Liver (tissue), 9 donors: ENCODE measurements around the gene CD47. TPM values are rescaled to one million over a fixed set of nuclear protein-coding genes. Genes with fewer than 3 reads are reported as not detected.

Experiments
- DNase-seq: peaks from one replicate; pipeline ENCODE4 v3.0.0-alpha.2; 2017; ENCODE audit warnings: low spot score
- H3K27ac ChIP-seq, 2 donors: one replicate each; pipeline ENCODE4 v1.7.0; 2013; ENCODE audit warnings: inconsistent platforms in 2 of 2, low read length in 2 of 2, control low read depth in 1 of 2, low read depth in 1 of 2, mild to moderate bottlenecking in 1 of 2
- H3K27me3 ChIP-seq, 4 donors: one replicate each; pipeline versions ENCODE4 v1.6.1 to v1.7.0; 2013; ENCODE audit warnings: low read length in 3 of 4, inconsistent platforms in 1 of 4, mild to moderate bottlenecking in 1 of 4, moderate library complexity in 1 of 4; ENCODE audit not compliant: control insufficient read depth in 4 of 4, insufficient read depth in 4 of 4
- H3K36me3 ChIP-seq, 4 donors: one replicate each; pipeline versions ENCODE4 v1.6.1 to v1.7.0; 2013; ENCODE audit warnings: low read length in 3 of 4, mild to moderate bottlenecking in 3 of 4, low read depth in 1 of 4, moderate library complexity in 1 of 4; ENCODE audit not compliant: control insufficient read depth in 4 of 4, insufficient read depth in 3 of 4
- H3K4me1 ChIP-seq, 4 donors: one replicate each; pipeline versions ENCODE4 v1.6.1 to v1.7.0; 2013; ENCODE audit warnings: low read length in 3 of 4, mild to moderate bottlenecking in 3 of 4, moderate library complexity in 1 of 4; ENCODE audit not compliant: control insufficient read depth in 4 of 4, insufficient read depth in 4 of 4
- H3K4me3 ChIP-seq, 3 donors: one replicate each; pipeline versions ENCODE4 v1.6.1 to v1.7.0; 2013; ENCODE audit warnings: low read length in 3 of 3, control low read depth in 1 of 3, low read depth in 1 of 3, mild to moderate bottlenecking in 1 of 3
- H3K9ac ChIP-seq, 2 donors: one replicate each; pipeline ENCODE4 v1.7.0; 2013; ENCODE audit warnings: low read length in 2 of 2, mild to moderate bottlenecking in 2 of 2, moderate library complexity in 2 of 2, control low read depth in 1 of 2, low read depth in 1 of 2
- H3K9me3 ChIP-seq, 4 donors: one replicate each; pipeline versions ENCODE4 v1.6.1 to v1.7.0; 2013; ENCODE audit warnings: low read length in 3 of 4; ENCODE audit not compliant: control insufficient read depth in 4 of 4
- ATF3 ChIP-seq: IDR thresholded peaks from 2 replicates; pipeline ENCODE4 v1.6.1; 2016; ENCODE audit warnings: antibody characterized with exemption
- CTCF ChIP-seq: fragments of 150-350 bp; IDR thresholded peaks from 2 replicates; pipeline ENCODE4 v1.5.1; 2017; ENCODE audit warnings: improper control_type of control experiment, low read depth, low read length; ENCODE audit not compliant: missing input control
- EGR1 ChIP-seq, 2 donors: IDR thresholded peaks; 2 replicates each; pipeline ENCODE4 v1.6.1; 2016 to 2018; ENCODE audit warnings: antibody characterized with exemption in 2 of 2, low read depth in 2 of 2
- FOXA1 ChIP-seq: IDR thresholded peaks from 2 replicates; pipeline ENCODE4 v1.6.1; 2016; ENCODE audit warnings: antibody characterized with exemption
- FOXA2 ChIP-seq: IDR thresholded peaks from 2 replicates; pipeline ENCODE4 v1.6.1; 2016; ENCODE audit warnings: antibody characterized with exemption
- GABPA ChIP-seq, 2 donors: IDR thresholded peaks in 1 of 2; conservative IDR thresholded peaks in 1 of 2; 2 replicates each; pipeline ENCODE4 v1.6.1; 2016; ENCODE audit warnings: antibody characterized with exemption in 2 of 2, mild to moderate bottlenecking in 1 of 2, moderate library complexity in 1 of 2
- HNF4A ChIP-seq, 2 donors: conservative IDR thresholded peaks; 2 replicates each; pipeline ENCODE4 v1.6.1; 2016; ENCODE audit warnings: antibody characterized with exemption in 2 of 2, mild to moderate bottlenecking in 2 of 2
- HNF4G ChIP-seq: IDR thresholded peaks from 2 replicates; pipeline ENCODE4 v1.6.1; 2016; ENCODE audit warnings: antibody characterized with exemption
- JUND ChIP-seq, 2 donors: IDR thresholded peaks; 2 replicates each; pipeline ENCODE4 v1.6.1; 2016; ENCODE audit warnings: antibody characterized with exemption in 2 of 2
- MAX ChIP-seq: IDR thresholded peaks from 2 replicates; pipeline ENCODE4 v1.6.1; 2016; ENCODE audit warnings: antibody characterized with exemption
- NR2F2 ChIP-seq: IDR thresholded peaks from 2 replicates; pipeline ENCODE4 v1.6.1; 2016; ENCODE audit warnings: antibody characterized with exemption
- RAD21 ChIP-seq, 2 donors: IDR thresholded peaks; 2 replicates each; pipeline ENCODE4 v1.6.1; 2016; ENCODE audit warnings: antibody characterized with exemption in 2 of 2, mild to moderate bottlenecking in 2 of 2
- REST ChIP-seq: IDR thresholded peaks from 2 replicates; pipeline ENCODE4 v1.6.1; 2016; ENCODE audit warnings: antibody characterized with exemption, mild to moderate bottlenecking
- RXRA ChIP-seq, 2 donors: IDR thresholded peaks; 2 replicates each; pipeline ENCODE4 v1.6.1; 2017 to 2018; ENCODE audit warnings: antibody characterized with exemption in 2 of 2, mild to moderate bottlenecking in 1 of 2
- SP1 ChIP-seq: IDR thresholded peaks from 2 replicates; pipeline ENCODE4 v1.6.1; 2018; ENCODE audit warnings: antibody characterized with exemption, mild to moderate bottlenecking
- TAF1 ChIP-seq: conservative IDR thresholded peaks from 2 replicates; pipeline ENCODE4 v1.6.1; 2016; ENCODE audit warnings: antibody characterized with exemption, mild to moderate bottlenecking
- YY1 ChIP-seq: IDR thresholded peaks from 2 replicates; pipeline ENCODE4 v1.6.1; 2016; ENCODE audit warnings: antibody characterized with exemption, mild to moderate bottlenecking
- ZBTB33 ChIP-seq: IDR thresholded peaks from 2 replicates; pipeline ENCODE4 v1.6.1; 2016; ENCODE audit warnings: antibody characterized with exemption
- WGBS: extraction: QIAGEN DNeasy Blood & Tissue Kit; methylation state at CpG from one replicate; pipeline ENCODE4 v1.1.7; 2013; 5-methylcytosine and 5-hydroxymethylcytosine counted together
- polyA plus RNA-seq, 2 donors: library from polyadenylated mRNA; stranded (reverse) in 1 of 2; unstranded in 1 of 2; fragments of 200-250 nt in 1 of 2; fragments of >200 nt in 1 of 2; fragmentation: Nextera tagmentation in 1 of 2; extraction: Ambion mirVana in 1 of 2; gene quantifications; one replicate each; pipeline versions ENCODE4 v1.2.1 to v1.2.3, GENCODE V29; 2013 to 2015
- total RNA-seq, 2 donors: library from RNA; depleted of rRNA; stranded (reverse); fragments of >200 nt; gene quantifications; one replicate each; pipeline ENCODE4 v1.2.3, GENCODE V29; 2014
- donor health status: healthy.
- donor health status: healthy.
- donor health status: healthy.
- donor health status: healthy.
- donor health status: healthy.

CD47 gene
- total and polyA plus RNA-seq, 4 donors = 23.4 to 39.5 (median 33.9) TPM

- no peak for TF ChIP-seq ATF3
- TF ChIP-seq REST = no peak
- no peak for TF ChIP-seq HNF4A (conservative IDR thresholded peaks at IDR 0.05)
- no peak for TF ChIP-seq MAX
- TF ChIP-seq ZBTB33 = no peak
- no peak for TF ChIP-seq YY1
- no peak for TF ChIP-seq NR2F2
- TF ChIP-seq FOXA1 = no peak
- TF ChIP-seq CTCF = no peak
- no peak for TF ChIP-seq TAF1
- no peak for TF ChIP-seq RXRA (IDR thresholded peaks at IDR 0.05)
- TF ChIP-seq JUND (IDR thresholded peaks at IDR 0.05) = no peak
- TF ChIP-seq EGR1 (IDR thresholded peaks at IDR 0.05; ENCODE audit: low read depth in 2 of 2) = no peak
- TF ChIP-seq GABPA (IDR thresholded peaks at IDR 0.05 in 1 of 2, conservative IDR thresholded peaks at IDR 0.05 in 1 of 2) = no peak
- no peak for TF ChIP-seq SP1
- no peak for TF ChIP-seq HNF4G
- TF ChIP-seq RAD21 (IDR thresholded peaks at IDR 0.05) = no peak
- 94% methylated on average over 15 of the region's 15 CpGs for WGBS
- DNase-seq = no peak
Measured at GRCh38 chr3:108113975-108114374, 23.1 kb upstream of the CD47 start.

GRCh38 chr3:108110934-108111333 lies 20.1 kb upstream of the CD47 start:
- 95% methylated on average over 3 of the region's 3 CpGs for WGBS
- Histone ChIP-seq H3K4me3 (no peak overlapping the region), H3K27me3 (no peaks in the 10 kb centered on the region), H3K9ac (no peak overlapping the region), H3K4me1 (no peaks in the 10 kb centered on the region), H3K27ac (no peak overlapping the region), H3K9me3 (no peaks in the 10 kb centered on the region), H3K36me3 (no peaks in the 10 kb centered on the region)
- no peak for DNase-seq
- TF ChIP-seq HNF4G (no peak), RXRA (IDR thresholded peaks at IDR 0.05) (no peak), EGR1 (IDR thresholded peaks at IDR 0.05; ENCODE audit: low read depth in 2 of 2) (no peak), GABPA (IDR thresholded peaks at IDR 0.05 in 1 of 2, conservative IDR thresholded peaks at IDR 0.05 in 1 of 2) (no peak), RAD21 (IDR thresholded peaks at IDR 0.05) (no peak), JUND (IDR thresholded peaks at IDR 0.05) (no peak), FOXA2 (no peak), HNF4A (conservative IDR thresholded peaks at IDR 0.05) (no peak), FOXA1 (no peak), CTCF (no peak), YY1 (no peak), TAF1 (no peak), ATF3 (no peak), ZBTB33 (no peak)

More at GRCh38 chr3:108113975-108114374, 23.1 kb upstream of the CD47 start:
- Histone ChIP-seq H3K9ac (no peak overlapping the region), H3K4me3 (no peak overlapping the region), H3K4me1 (no peaks in the 10 kb centered on the region), H3K36me3 (no peaks in the 10 kb centered on the region), H3K27ac (no peak overlapping the region), H3K9me3 (no peaks in the 10 kb centered on the region), H3K27me3 (no peaks in the 10 kb centered on the region)
